Panc1 (cell line): ENCODE measurements around the gene NUTF2. TPM values are rescaled to one million over a fixed set of nuclear protein-coding genes. Genes with fewer than 3 reads are reported as not detected.

Experiments used
- ATAC-seq: fragments of 200-7000 bp; cut with Tn5 transposase; 2 replicates; pipeline ENCODE4 v1.9.1; 2020; ENCODE audit warnings: mild to moderate bottlenecking, moderate library complexity
- BruUV-seq: library from RNA; stranded (reverse); fragments of 400-500 nt; replicated peaks from 2 replicates; lab custom pipeline; 2021; lab: Mats Ljungman, UMichigan
- CTCF ChIA-PET: fragments of 300-600 bp; sonication (Branson Sonifier 250); formaldehyde crosslinking; loops from one replicate; lab custom pipeline; 2022; ENCODE audit warnings: antibody characterized with exemption; lab: Charles Lee
- POLR2A ChIA-PET: fragments of 300-600 bp; sonication (Branson Sonifier 250); formaldehyde crosslinking; loops from one replicate; lab custom pipeline; 2022; ENCODE audit warnings: antibody characterized with exemption; lab: Charles Lee
- DNase-seq: peaks from one replicate; pipeline ENCODE4 v3.0.0-alpha.2; 2010; ENCODE audit warnings: low read depth, low spot score
- H3K27ac ChIP-seq: 2 replicates; pipeline ENCODE4 v1.5.1; 2011; ENCODE audit warnings: mild to moderate bottlenecking, low read length, inconsistent platforms
- H3K27me3 ChIP-seq: fragments of 200-500 bp; sonication (Bioruptor generic); 2 replicates; pipeline ENCODE4 v1.6.0; 2014; ENCODE audit warnings: low read length, inconsistent platforms; ENCODE audit not compliant: control insufficient read depth, insufficient read depth
- H3K36me3 ChIP-seq: fragments of 200-500 bp; sonication (Bioruptor generic); 2 replicates; pipeline ENCODE4 v1.5.1; 2014; ENCODE audit warnings: inconsistent platforms, mild to moderate bottlenecking, low read length, moderate library complexity; ENCODE audit not compliant: control insufficient read depth, insufficient read depth
- H3K4me1 ChIP-seq: 2 replicates; pipeline ENCODE4 v1.5.1; 2011; ENCODE audit warnings: inconsistent platforms, mild to moderate bottlenecking, low read length, moderate library complexity; ENCODE audit not compliant: control insufficient read depth, insufficient read depth
- H3K4me3 ChIP-seq, 2 experiments: 2 replicates each; pipeline ENCODE4 v1.5.1; 2011 to 2012; ENCODE audit warnings: low read depth in 2 of 2, low read length in 2 of 2, mild to moderate bottlenecking in 2 of 2, inconsistent platforms in 1 of 2, moderate library complexity in 1 of 2
- H3K9me3 ChIP-seq: fragments of 200-500 bp; sonication (Bioruptor generic); 2 replicates; pipeline ENCODE4 v1.5.1; 2014; ENCODE audit warnings: low read depth, mild to moderate bottlenecking, inconsistent platforms, low read length, moderate library complexity; ENCODE audit not compliant: control insufficient read depth, insufficient read depth
- CTCF ChIP-seq: fragments of 450-650 bp; IDR thresholded peaks from 2 replicates; pipeline ENCODE4 v1.5.1; 2017; ENCODE audit warnings: mild to moderate bottlenecking
- POLR2AphosphoS5 ChIP-seq: IDR thresholded peaks from 2 replicates; pipeline ENCODE4 v1.6.1; 2012; ENCODE audit warnings: mild to moderate bottlenecking, low read depth, low read length, moderate library complexity
- SIN3A ChIP-seq: IDR thresholded peaks from 2 replicates; pipeline ENCODE4 v1.6.1; 2012; ENCODE audit warnings: low read depth, mild to moderate bottlenecking, low read length, moderate library complexity, borderline replicate concordance; ENCODE audit not compliant: insufficient read depth
- TCF7L2 ChIP-seq: IDR thresholded peaks from 2 replicates; pipeline ENCODE4 v1.6.1; 2011; ENCODE audit warnings: mild to moderate bottlenecking, low read depth, low read length, inconsistent platforms
- in situ Hi-C: cut with HindIII; loops from 2 replicates; pipeline ENCODE4 v1.10.0; 2016; ENCODE audit warnings: low sequenced_read_pairs, low pct_unique_long_range_greater_than_20kb
- intact Hi-C: fragments of 100-400 bp; cut with micrococcal nuclease; formaldehyde crosslinking; loops from one replicate; pipeline ENCODE4 v1.10.0; 2022; ENCODE audit not compliant: unreplicated experiment
- total RNA-seq: library from RNA; stranded (reverse); gene quantifications from one replicate; pipeline ENCODE4 v1.2.1, GENCODE V29; 2021; ENCODE audit not compliant: unreplicated experiment
- TF ChIP-seq, protein P1 (sequence below), 2 experiments: IDR thresholded peaks; 2 replicates each; pipeline ENCODE4 v1.6.1; 2011 to 2012; ENCODE audit warnings: low read depth in 2 of 2, control low read depth in 1 of 2, low read length in 1 of 2, mild to moderate bottlenecking in 1 of 2, moderate library complexity in 1 of 2; ENCODE audit not compliant: insufficient read depth in 1 of 2

The NUTF2 gene
- total RNA-seq, 1 experiment from 2014 or later: 119 TPM

DNA sequence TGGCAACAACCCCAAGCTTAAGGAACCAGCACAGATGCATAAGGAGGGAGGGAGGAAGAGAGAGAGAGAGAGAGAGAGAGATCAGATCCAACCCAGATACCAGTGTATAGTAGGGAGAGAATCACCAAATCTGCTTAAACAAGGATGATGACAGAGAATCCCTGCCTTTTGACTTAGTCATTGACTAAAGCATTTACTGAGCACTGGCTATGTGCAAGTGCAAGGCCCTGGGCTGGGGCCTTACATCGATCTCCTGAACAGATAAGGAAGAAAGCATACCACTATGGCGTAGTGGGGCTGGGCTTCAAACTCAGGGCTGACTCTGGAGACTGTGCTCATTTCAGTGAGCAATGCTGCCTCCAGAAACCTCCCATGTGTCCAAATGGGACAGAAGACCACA lies 24.2 kb upstream of the NUTF2 start:
- Histone ChIP-seq H3K27me3 (no peaks in the 10 kb centered on the region), H3K4me3 (no peak overlapping the region), H3K27ac (no peak overlapping the region), H3K9me3 (no peaks in the 10 kb centered on the region), H3K4me1 (no peaks in the 10 kb centered on the region), H3K36me3 (no peaks in the 10 kb centered on the region)
- POLR2A ChIA-PET: no interaction called here
- CTCF ChIA-PET: interaction anchor here (0.6 to 0.7 kb wide), 2 partner anchors 10 to 921 kb away, joined by 3 to 5 read pairs; no protein-coding TSS in a partner anchor
- DNase-seq (no peak), ATAC-seq (no peak)
- intact Hi-C loops: no loop called here
- BruUV-seq: no TSS peak
- TF ChIP-seq TCF7L2: no peak
- TF ChIP-seq SIN3A: no peak
- no peak for TF ChIP-seq CTCF
- TF ChIP-seq POLR2AphosphoS5: no peak
- TF ChIP-seq, protein P1, sequence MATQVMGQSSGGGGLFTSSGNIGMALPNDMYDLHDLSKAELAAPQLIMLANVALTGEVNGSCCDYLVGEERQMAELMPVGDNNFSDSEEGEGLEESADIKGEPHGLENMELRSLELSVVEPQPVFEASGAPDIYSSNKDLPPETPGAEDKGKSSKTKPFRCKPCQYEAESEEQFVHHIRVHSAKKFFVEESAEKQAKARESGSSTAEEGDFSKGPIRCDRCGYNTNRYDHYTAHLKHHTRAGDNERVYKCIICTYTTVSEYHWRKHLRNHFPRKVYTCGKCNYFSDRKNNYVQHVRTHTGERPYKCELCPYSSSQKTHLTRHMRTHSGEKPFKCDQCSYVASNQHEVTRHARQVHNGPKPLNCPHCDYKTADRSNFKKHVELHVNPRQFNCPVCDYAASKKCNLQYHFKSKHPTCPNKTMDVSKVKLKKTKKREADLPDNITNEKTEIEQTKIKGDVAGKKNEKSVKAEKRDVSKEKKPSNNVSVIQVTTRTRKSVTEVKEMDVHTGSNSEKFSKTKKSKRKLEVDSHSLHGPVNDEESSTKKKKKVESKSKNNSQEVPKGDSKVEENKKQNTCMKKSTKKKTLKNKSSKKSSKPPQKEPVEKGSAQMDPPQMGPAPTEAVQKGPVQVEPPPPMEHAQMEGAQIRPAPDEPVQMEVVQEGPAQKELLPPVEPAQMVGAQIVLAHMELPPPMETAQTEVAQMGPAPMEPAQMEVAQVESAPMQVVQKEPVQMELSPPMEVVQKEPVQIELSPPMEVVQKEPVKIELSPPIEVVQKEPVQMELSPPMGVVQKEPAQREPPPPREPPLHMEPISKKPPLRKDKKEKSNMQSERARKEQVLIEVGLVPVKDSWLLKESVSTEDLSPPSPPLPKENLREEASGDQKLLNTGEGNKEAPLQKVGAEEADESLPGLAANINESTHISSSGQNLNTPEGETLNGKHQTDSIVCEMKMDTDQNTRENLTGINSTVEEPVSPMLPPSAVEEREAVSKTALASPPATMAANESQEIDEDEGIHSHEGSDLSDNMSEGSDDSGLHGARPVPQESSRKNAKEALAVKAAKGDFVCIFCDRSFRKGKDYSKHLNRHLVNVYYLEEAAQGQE (IDR thresholded peaks at IDR 0.05; ENCODE audit: insufficient read depth in 1 of 2, low read depth in 2 of 2, low read length in 1 of 2): no peak
- in situ Hi-C loops: no loop called here

DNA sequence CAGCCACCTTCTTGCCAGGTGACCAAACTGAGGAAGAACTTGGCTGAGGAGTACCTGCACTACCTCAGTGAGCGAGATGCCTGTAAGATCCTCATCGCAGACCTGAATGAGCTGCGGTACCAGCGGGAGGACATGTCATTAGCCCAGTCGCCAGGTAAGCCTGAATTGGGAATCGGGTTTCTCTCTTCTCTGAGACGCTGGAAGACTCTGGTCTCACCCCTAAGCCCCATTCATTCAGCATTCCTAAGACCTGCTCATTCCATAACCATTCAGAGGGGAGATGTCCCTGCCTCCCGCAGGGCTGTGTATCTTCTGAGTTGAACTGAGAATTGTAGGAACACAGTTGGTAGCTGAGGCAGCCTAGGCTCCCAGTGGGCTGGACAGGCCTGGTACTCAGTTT lies 21.6 kb upstream of the NUTF2 start:
- TF ChIP-seq SIN3A (no peak), POLR2AphosphoS5 (no peak), TCF7L2 (no peak), CTCF (no peak)
- TF ChIP-seq, protein P1 (IDR thresholded peaks at IDR 0.05; ENCODE audit: insufficient read depth in 1 of 2, low read depth in 2 of 2, low read length in 1 of 2): no peak
- DNase-seq (no peak), ATAC-seq (no peak)
- BruUV-seq: no TSS peak
- CTCF ChIA-PET: interaction anchor here (0.5 kb wide), 1 partner anchor 57 kb away, joined by 6 read pairs; no protein-coding TSS in a partner anchor
- H3K4me3 ChIP-seq: no peak overlapping the region
- no peaks in the 10 kb centered on the region for H3K9me3 ChIP-seq
- H3K27ac ChIP-seq: no peak overlapping the region
- intact Hi-C loops (no loop called here), in situ Hi-C loops (no loop called here)
- no peaks in the 10 kb centered on the region for H3K4me1 ChIP-seq
- POLR2A ChIA-PET: no interaction called here
- no peaks in the 10 kb centered on the region for H3K36me3 ChIP-seq
- no peaks in the 10 kb centered on the region for H3K27me3 ChIP-seq
